Fibroblast of lung (primary cell): Measurements from ENCODE around the gene DENND6B. TPM values are rescaled to one million over a fixed set of nuclear protein-coding genes. Genes with fewer than 3 reads are reported as not detected.

Experiments
- DNase-seq, 2 donors: peaks; one replicate each; pipeline versions ENCODE4 v3.0.0 to v3.0.0-alpha.2; 2010; ENCODE audit warnings: low read depth in 2 of 2
- H2AFZ ChIP-seq: 2 replicates; pipeline ENCODE4 v1.5.1; 2012; ENCODE audit warnings: low read length, control low read depth, inconsistent platforms
- H3K27ac ChIP-seq: 2 replicates; pipeline ENCODE4 v1.5.1; 2011; ENCODE audit warnings: low read length, control low read depth; ENCODE audit not compliant: insufficient read depth
- H3K27me3 ChIP-seq: 2 replicates; pipeline ENCODE4 v1.5.1; 2011; ENCODE audit warnings: mild to moderate bottlenecking, low read length; ENCODE audit not compliant: control insufficient read depth, insufficient read depth
- H3K36me3 ChIP-seq: 2 replicates; pipeline ENCODE4 v1.5.1; 2011; ENCODE audit warnings: low read length; ENCODE audit not compliant: control insufficient read depth, insufficient read depth
- H3K4me1 ChIP-seq: 2 replicates; pipeline ENCODE4 v1.5.1; 2011; ENCODE audit warnings: low read length; ENCODE audit not compliant: control insufficient read depth, insufficient read depth; ENCODE audit errors: extremely low read depth
- H3K4me2 ChIP-seq: 2 replicates; pipeline ENCODE4 v1.5.1; 2011; ENCODE audit warnings: low read length, control low read depth; ENCODE audit not compliant: insufficient read depth; ENCODE audit errors: extremely low read depth
- H3K4me3 ChIP-seq, 4 experiments: fragments of 200-600 bp in 1 of 4; sonication (generic) in 1 of 4; replicated peaks in 1 of 4; 2 replicates each; pipeline ENCODE4 v1.5.1; 2011 to 2016; ENCODE audit warnings: low read length in 4 of 4, low read depth in 3 of 4, mild to moderate bottlenecking in 3 of 4, control low read depth in 2 of 4, inconsistent platforms in 1 of 4, mixed read lengths in 1 of 4; ENCODE audit not compliant: insufficient read depth in 1 of 4; ENCODE audit errors: control extremely low read depth in 1 of 4
- H3K79me2 ChIP-seq: 2 replicates; pipeline ENCODE4 v1.5.1; 2012; ENCODE audit warnings: mild to moderate bottlenecking, low read length, inconsistent platforms; ENCODE audit not compliant: control insufficient read depth, insufficient read depth
- H3K9ac ChIP-seq: 2 replicates; pipeline ENCODE4 v1.5.1; 2011; ENCODE audit warnings: mild to moderate bottlenecking, low read length, control low read depth; ENCODE audit not compliant: insufficient read depth
- H3K9me3 ChIP-seq: 2 replicates; pipeline ENCODE4 v1.5.1; 2012; ENCODE audit warnings: low read depth, low read length; ENCODE audit not compliant: control insufficient read depth, insufficient read depth
- H4K20me1 ChIP-seq: 2 replicates; pipeline ENCODE4 v1.5.1; 2011; ENCODE audit warnings: low read length; ENCODE audit not compliant: control insufficient read depth, insufficient read depth; ENCODE audit errors: extremely low read depth
- EZH2 ChIP-seq: IDR thresholded peaks from 2 replicates; pipeline ENCODE4 v1.5.1; 2012; ENCODE audit warnings: low read length, control low read depth, mild to moderate bottlenecking; ENCODE audit errors: missing control alignments
- polyA plus RNA-seq, 2 donors: library from polyadenylated mRNA; depleted of rRNA in 1 of 2; stranded (reverse) in 1 of 2; unstranded in 1 of 2; fragments of >200 nt; gene quantifications; 2 replicates each; pipeline ENCODE4 v1.2.1, GENCODE V29; 2011 to 2012; ENCODE audit warnings: missing spikeins in 1 of 2
- total RNA-seq: library from RNA; depleted of rRNA; stranded (reverse); fragments of >200 nt; gene quantifications from 2 replicates; pipeline ENCODE4 v1.2.1, GENCODE V29; 2014
- TF ChIP-seq, protein P1 (sequence below), 2 donors: IDR thresholded peaks in 1 of 2; conservative IDR thresholded peaks in 1 of 2; 1 replicate in 1 of 2; 2 replicates in 1 of 2; pipeline ENCODE4 v1.5.1; 2011 to 2012; ENCODE audit warnings: low read length in 2 of 2, control low read depth in 1 of 2, inconsistent platforms in 1 of 2, low read depth in 1 of 2, mild to moderate bottlenecking in 1 of 2

Gene DENND6B
- total and polyA plus RNA-seq, 2 donors (not counting 1 experiment from before 2014, with no cell fraction given) = 1.9 to 2.0 TPM

DNA sequence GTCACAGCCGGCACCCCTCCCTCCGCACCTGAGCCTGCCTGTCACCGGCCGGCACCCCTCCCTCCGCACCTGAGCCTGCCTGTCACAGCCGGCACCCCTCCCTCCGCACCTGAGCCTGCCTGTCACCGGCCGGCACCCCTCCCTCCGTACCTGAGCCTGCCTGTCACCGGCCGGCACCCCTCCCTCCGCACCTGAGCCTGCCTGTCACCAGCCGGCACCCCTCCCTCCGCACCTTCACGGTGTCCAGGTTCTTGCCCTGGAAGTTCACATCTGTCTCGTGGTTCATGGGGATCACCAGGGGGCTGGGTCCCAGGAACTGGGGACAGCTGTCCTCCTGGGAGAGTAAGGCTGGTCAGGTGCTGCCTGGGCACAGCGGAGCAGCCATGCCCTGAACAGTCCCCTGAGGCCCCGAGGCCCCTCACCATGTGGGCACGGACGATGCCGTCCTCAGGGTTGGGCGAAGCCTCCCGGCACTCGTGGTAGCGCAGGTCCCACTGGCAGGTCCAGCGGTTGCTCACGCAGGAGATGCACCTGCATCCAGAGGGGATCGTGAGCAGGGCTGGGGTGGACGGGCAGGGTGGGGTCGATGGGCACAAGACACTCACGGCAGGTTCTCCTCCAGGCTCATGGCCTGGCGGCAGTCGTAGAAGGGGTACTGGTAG, 41.1 kb downstream of the DENND6B start:
- no peaks in the 10 kb centered on the region for H3K9me3 ChIP-seq
- TF ChIP-seq, protein P1, sequence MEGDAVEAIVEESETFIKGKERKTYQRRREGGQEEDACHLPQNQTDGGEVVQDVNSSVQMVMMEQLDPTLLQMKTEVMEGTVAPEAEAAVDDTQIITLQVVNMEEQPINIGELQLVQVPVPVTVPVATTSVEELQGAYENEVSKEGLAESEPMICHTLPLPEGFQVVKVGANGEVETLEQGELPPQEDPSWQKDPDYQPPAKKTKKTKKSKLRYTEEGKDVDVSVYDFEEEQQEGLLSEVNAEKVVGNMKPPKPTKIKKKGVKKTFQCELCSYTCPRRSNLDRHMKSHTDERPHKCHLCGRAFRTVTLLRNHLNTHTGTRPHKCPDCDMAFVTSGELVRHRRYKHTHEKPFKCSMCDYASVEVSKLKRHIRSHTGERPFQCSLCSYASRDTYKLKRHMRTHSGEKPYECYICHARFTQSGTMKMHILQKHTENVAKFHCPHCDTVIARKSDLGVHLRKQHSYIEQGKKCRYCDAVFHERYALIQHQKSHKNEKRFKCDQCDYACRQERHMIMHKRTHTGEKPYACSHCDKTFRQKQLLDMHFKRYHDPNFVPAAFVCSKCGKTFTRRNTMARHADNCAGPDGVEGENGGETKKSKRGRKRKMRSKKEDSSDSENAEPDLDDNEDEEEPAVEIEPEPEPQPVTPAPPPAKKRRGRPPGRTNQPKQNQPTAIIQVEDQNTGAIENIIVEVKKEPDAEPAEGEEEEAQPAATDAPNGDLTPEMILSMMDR (conservative IDR thresholded peaks at IDR 0.05 in 1 of 2, IDR thresholded peaks at IDR 0.05 in 1 of 2; ENCODE audit: low read depth in 1 of 2, low read length in 2 of 2) = no peak
- TF ChIP-seq EZH2 = no peak
- peaks cover 5% of the 10 kb centered on the region for H3K4me1 ChIP-seq
- no peaks in the 10 kb centered on the region for H4K20me1 ChIP-seq
- H3K79me2 ChIP-seq = peaks cover 37% of the 10 kb centered on the region
- no peak for DNase-seq
- no peak overlapping the region for H3K27ac ChIP-seq
- no peak overlapping the region for H2AFZ ChIP-seq
- no peaks in the 10 kb centered on the region for H3K27me3 ChIP-seq
- peaks cover 74% of the 10 kb centered on the region for H3K36me3 ChIP-seq
- H3K4me3 ChIP-seq = no peak overlapping the region
- no peak overlapping the region for H3K9ac ChIP-seq
- no peak overlapping the region for H3K4me2 ChIP-seq

DNA sequence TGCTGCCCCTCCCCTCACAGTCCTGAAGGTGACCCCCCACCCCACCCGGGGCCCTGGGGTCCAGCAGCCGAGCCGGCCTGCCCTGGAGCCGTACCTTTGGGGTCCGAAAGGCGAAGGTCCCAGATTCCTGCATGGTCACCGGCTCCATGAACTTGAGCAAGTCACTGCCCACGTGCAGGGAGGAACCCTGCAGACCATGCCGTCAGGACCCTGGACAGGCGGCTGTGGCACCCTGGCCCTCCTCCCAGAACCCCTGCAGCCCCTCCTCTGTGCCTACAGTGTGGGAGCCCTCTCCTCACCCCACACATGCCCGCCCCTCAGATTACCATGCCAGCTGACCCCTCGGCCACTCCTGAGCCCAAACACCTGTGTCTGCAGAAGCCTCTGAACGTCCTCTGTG, 42.3 kb downstream of the DENND6B start:
- H3K9me3 ChIP-seq = no peaks in the 10 kb centered on the region
- no peak overlapping the region for H3K9ac ChIP-seq
- H3K36me3 ChIP-seq = peaks cover 75% of the 10 kb centered on the region
- no peak overlapping the region for H3K27ac ChIP-seq
- no peak overlapping the region for H3K4me3 ChIP-seq
- no peaks in the 10 kb centered on the region for H3K27me3 ChIP-seq
- no peaks in the 10 kb centered on the region for H4K20me1 ChIP-seq
- H3K4me2 ChIP-seq = no peak overlapping the region
- peaks cover 25% of the 10 kb centered on the region for H3K79me2 ChIP-seq
- no peak for DNase-seq
- TF ChIP-seq EZH2 = no peak
- TF ChIP-seq, protein P1 (conservative IDR thresholded peaks at IDR 0.05 in 1 of 2, IDR thresholded peaks at IDR 0.05 in 1 of 2; ENCODE audit: low read depth in 1 of 2, low read length in 2 of 2) = no peak
- H3K4me1 ChIP-seq = peaks cover 5% of the 10 kb centered on the region
- no peak overlapping the region for H2AFZ ChIP-seq

DNA sequence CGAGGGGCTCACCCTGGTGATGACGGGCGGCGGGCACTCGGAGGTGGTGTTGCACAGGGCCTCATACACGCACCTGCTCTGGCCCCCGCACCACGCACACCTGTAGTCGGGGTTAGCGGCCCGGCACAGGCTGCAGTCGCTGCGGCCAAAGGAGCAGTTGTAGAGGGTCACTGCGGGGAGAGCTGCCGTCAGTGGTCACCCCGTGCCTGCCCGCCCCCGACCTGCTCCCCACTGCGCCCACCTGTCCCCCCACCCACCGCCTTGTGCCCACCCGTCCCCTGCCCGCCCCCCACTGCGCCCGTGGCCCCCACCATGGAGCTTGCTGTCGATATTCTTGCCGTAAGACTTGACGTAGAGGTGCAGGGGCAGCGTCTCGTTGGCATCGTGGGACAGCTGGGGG, 43.0 kb downstream of the DENND6B start:
- H3K4me2 ChIP-seq = no peak overlapping the region
- H4K20me1 ChIP-seq = no peaks in the 10 kb centered on the region
- H3K9me3 ChIP-seq = no peaks in the 10 kb centered on the region
- H3K36me3 ChIP-seq = peaks cover 73% of the 10 kb centered on the region
- no peak overlapping the region for H3K27ac ChIP-seq
- H3K9ac ChIP-seq = no peak overlapping the region
- H3K4me3 ChIP-seq = no peak overlapping the region
- H2AFZ ChIP-seq = no peak overlapping the region
- peaks cover 19% of the 10 kb centered on the region for H3K79me2 ChIP-seq
- TF ChIP-seq, protein P1 (conservative IDR thresholded peaks at IDR 0.05 in 1 of 2, IDR thresholded peaks at IDR 0.05 in 1 of 2; ENCODE audit: low read depth in 1 of 2, low read length in 2 of 2) = no peak
- TF ChIP-seq EZH2 = no peak
- no peaks in the 10 kb centered on the region for H3K27me3 ChIP-seq
- DNase-seq = no peak
- peaks cover 5% of the 10 kb centered on the region for H3K4me1 ChIP-seq
